IMR-90 (cell line): Measurements from ENCODE around the gene ZCCHC14. TPM values are rescaled to one million over a fixed set of nuclear protein-coding genes. Genes with fewer than 3 reads are reported as not detected.

Experiments used
- ATAC-seq: fragments of 200-7000 bp; cut with Tn5 transposase; 2 replicates; pipeline ENCODE4 v1.9.1; 2020; ENCODE audit warnings: low read depth, mild to moderate bottlenecking, moderate library complexity
- BruUV-seq: library from RNA; stranded (reverse); fragments of 400-500 nt; replicated peaks from 2 replicates; lab custom pipeline; 2021; lab: Mats Ljungman, UMichigan
- CTCF ChIA-PET: fragments of 300-600 bp; formaldehyde crosslinking; extraction: SDS; loops from one replicate; lab custom pipeline; 2021; ENCODE audit warnings: antibody characterized with exemption; lab: Yijun Ruan, JAX
- POLR2A ChIA-PET: fragments of 300-600 bp; sonication (Branson Sonifier 250); formaldehyde crosslinking; loops from one replicate; lab custom pipeline; 2022; ENCODE audit warnings: antibody characterized with exemption; ENCODE audit not compliant: unreplicated experiment; lab: Charles Lee
- DNase-seq: peaks from one replicate; pipeline ENCODE4 v3.0.0; 2013
- H2AFZ ChIP-seq: replicated peaks from 2 replicates; pipeline ENCODE3; 2013; ENCODE audit warnings: low read length, mild to moderate bottlenecking; ENCODE audit not compliant: poor library complexity
- H2AK5ac ChIP-seq: 2 replicates; pipeline ENCODE4 v1.6.1; 2013; ENCODE audit warnings: low read depth, low read length, inconsistent platforms
- H2AK9ac ChIP-seq: replicated peaks from 2 replicates; pipeline ENCODE3; 2013; ENCODE audit warnings: mild to moderate bottlenecking, low read depth, low read length, moderate library complexity; ENCODE audit not compliant: poor library complexity
- H2BK120ac ChIP-seq: 2 replicates; pipeline ENCODE4 v1.6.1; 2013; ENCODE audit warnings: low read depth, low read length, inconsistent platforms
- H2BK15ac ChIP-seq: 3 replicates; pipeline ENCODE4 v1.6.1; 2013; ENCODE audit warnings: low read depth, low read length, inconsistent platforms
- H2BK20ac ChIP-seq: 2 replicates; pipeline ENCODE4 v1.6.1; 2013; ENCODE audit warnings: low read depth, mild to moderate bottlenecking, inconsistent platforms, low read length, moderate library complexity
- H2BK5ac ChIP-seq: 2 replicates; pipeline ENCODE4 v1.6.1; 2013; ENCODE audit warnings: mild to moderate bottlenecking, low read depth, low read length, inconsistent platforms; ENCODE audit not compliant: poor library complexity, severe bottlenecking
- H3K14ac ChIP-seq: replicated peaks from 2 replicates; pipeline ENCODE4 v1.6.1; 2013; ENCODE audit warnings: low read depth, low read length, inconsistent platforms
- H3K18ac ChIP-seq: 2 replicates; pipeline ENCODE4 v1.6.1; 2013; ENCODE audit warnings: low read depth, low read length, control low read depth
- H3K23ac ChIP-seq: 2 replicates; pipeline ENCODE4 v1.6.1; 2013; ENCODE audit warnings: low read depth, low read length, inconsistent platforms
- H3K27ac ChIP-seq: 2 replicates; pipeline ENCODE4 v1.5.1; 2013; ENCODE audit warnings: mild to moderate bottlenecking, control low read depth, low read length; ENCODE audit not compliant: insufficient read depth
- H3K27me3 ChIP-seq: 2 replicates; pipeline ENCODE4 v1.6.1; 2013; ENCODE audit warnings: low read length; ENCODE audit not compliant: control insufficient read depth, insufficient read depth
- H3K36me3 ChIP-seq: 2 replicates; pipeline ENCODE4 v1.6.1; 2013; ENCODE audit warnings: low read length, mixed read lengths; ENCODE audit not compliant: control insufficient read depth, insufficient read depth
- H3K4ac ChIP-seq: 2 replicates; pipeline ENCODE4 v1.6.1; 2013; ENCODE audit warnings: low read depth, low read length, inconsistent platforms
- H3K4me1 ChIP-seq: 2 replicates; pipeline ENCODE4 v1.6.1; 2013; ENCODE audit warnings: low read length, mixed read lengths; ENCODE audit not compliant: control insufficient read depth, insufficient read depth
- H3K4me2 ChIP-seq: 2 replicates; pipeline ENCODE4 v1.6.1; 2013; ENCODE audit warnings: low read depth, mild to moderate bottlenecking, control low read depth, low read length, moderate library complexity
- H3K4me3 ChIP-seq: 2 replicates; pipeline ENCODE4 v1.5.1; 2013; ENCODE audit warnings: low read depth, mild to moderate bottlenecking, control low read depth, low read length, moderate library complexity; ENCODE audit not compliant: insufficient read depth
- H3K56ac ChIP-seq: 2 replicates; pipeline ENCODE4 v1.6.1; 2013; ENCODE audit warnings: low read length, inconsistent platforms; ENCODE audit not compliant: insufficient read depth; ENCODE audit errors: extremely low read depth
- H3K79me1 ChIP-seq, 2 experiments: 2 replicates each; pipeline ENCODE4 v1.6.1; 2013; ENCODE audit warnings: low read length in 2 of 2, inconsistent platforms in 1 of 2, low read depth in 1 of 2
- H3K9ac ChIP-seq: 2 replicates; pipeline ENCODE4 v1.6.1; 2013; ENCODE audit warnings: low read depth, low read length, control low read depth
- H3K9me1 ChIP-seq: 2 replicates; pipeline ENCODE4 v1.6.1; 2013; ENCODE audit warnings: low read length, inconsistent platforms; ENCODE audit not compliant: insufficient read depth
- H3K9me3 ChIP-seq: 2 replicates; pipeline ENCODE4 v1.6.1; 2013; ENCODE audit warnings: low read length; ENCODE audit not compliant: control insufficient read depth, insufficient read depth
- H4K20me1 ChIP-seq: 2 replicates; pipeline ENCODE4 v1.6.1; 2013; ENCODE audit warnings: low read length, inconsistent platforms; ENCODE audit not compliant: insufficient read depth
- H4K5ac ChIP-seq: 2 replicates; pipeline ENCODE4 v1.6.1; 2013; ENCODE audit warnings: mild to moderate bottlenecking, low read depth, low read length, control low read depth
- H4K8ac ChIP-seq, 2 experiments: 2 replicates each; pipeline ENCODE4 v1.6.1; 2013; ENCODE audit warnings: low read depth in 2 of 2, low read length in 2 of 2, control low read depth in 1 of 2, inconsistent platforms in 1 of 2
- H4K91ac ChIP-seq: 2 replicates; pipeline ENCODE4 v1.6.1; 2013; ENCODE audit warnings: low read depth, low read length, inconsistent platforms; ENCODE audit not compliant: insufficient read depth
- ELK1 ChIP-seq: fragments of 150-350 bp; IDR thresholded peaks from 2 replicates; pipeline ENCODE4 v1.6.1; 2016; ENCODE audit warnings: low read depth, mild to moderate bottlenecking, low read length, moderate library complexity, borderline replicate concordance
- USF2 ChIP-seq: fragments of 150-350 bp; IDR thresholded peaks from 2 replicates; pipeline ENCODE4 v1.6.1; 2017; ENCODE audit warnings: mild to moderate bottlenecking, antibody characterized with exemption, low read length, low read depth
- WGBS, 2 experiments: methylation state at CpG; one replicate each; pipeline versions ENCODE4 v1.1.5 to v1.1.7; 2013; ENCODE audit warnings: missing lambda C conversion rate in 2 of 2; ENCODE audit not compliant: insufficient read length in 1 of 2; ENCODE audit errors: extremely low coverage in 2 of 2; 5-methylcytosine and 5-hydroxymethylcytosine counted together
- dilution Hi-C: fragments of 300-500 bp; cut with HindIII; formaldehyde crosslinking; loops from one replicate; pipeline ENCODE4 v1.14.3; 2018; ENCODE audit warnings: low sequenced_read_pairs; ENCODE audit not compliant: unreplicated experiment
- in situ Hi-C: fragments of 300-500 bp; cut with MboI; formaldehyde crosslinking; loops from 3 replicates; pipeline ENCODE4 v1.14.3; 2019; ENCODE audit warnings: low sequenced_read_pairs, inconsistent platforms, mixed read lengths
- intact Hi-C: fragments of 100-400 bp; cut with micrococcal nuclease; formaldehyde crosslinking; loops from 2 replicates; pipeline ENCODE4 v1.10.0; 2022
- polyA plus RNA-seq, 3 experiments: library from polyadenylated mRNA; depleted of rRNA; stranded (reverse); fragments of >200 nt; gene quantifications; 2 replicates each; pipeline ENCODE4 v1.2.3, GENCODE V29; 2012; ENCODE audit warnings: low replicate concordance in 1 of 3
- total RNA-seq: library from RNA; depleted of rRNA; stranded (reverse); fragments of >200 nt; gene quantifications from 2 replicates; pipeline ENCODE4 v1.2.3, GENCODE V29; 2012

The ZCCHC14 gene
- total and polyA plus RNA-seq, 2 of the 4 experiments (the other 2 are of a cell fraction): 2.5 to 5.3 TPM

DNA sequence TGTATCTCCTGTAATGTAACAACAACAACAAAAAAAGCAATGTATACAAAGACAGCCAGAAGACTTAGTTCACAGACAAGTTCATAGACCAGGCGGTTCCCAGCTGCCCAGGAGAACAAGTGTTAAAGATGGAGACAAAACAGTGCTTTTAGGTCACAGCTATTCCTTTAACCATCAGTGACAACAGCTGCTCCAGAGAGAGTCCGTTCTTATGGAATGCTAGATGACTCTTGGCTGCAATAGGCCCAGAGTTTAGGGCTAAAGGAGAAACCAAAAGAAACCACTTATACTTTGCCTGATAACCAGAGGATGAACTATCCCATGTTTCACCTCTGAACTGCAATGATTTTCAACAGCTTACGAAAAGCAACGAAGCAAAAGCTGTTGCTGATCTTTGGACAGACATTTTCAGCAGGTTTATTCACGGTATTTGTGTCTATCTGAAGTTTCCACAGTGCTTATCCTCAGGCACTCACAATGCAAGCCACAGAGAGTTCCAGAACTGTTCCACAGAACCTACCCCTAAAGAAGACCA is 6.0 kb downstream of the ZCCHC14 start:
- H3K4ac ChIP-seq: no peak overlapping the region
- H2AFZ ChIP-seq: no peak overlapping the region
- no peaks in the 10 kb centered on the region for H3K9me3 ChIP-seq
- H3K14ac ChIP-seq: no peak overlapping the region; the same call in 1 of the 2 replicates
- no peak overlapping the region for H3K4me3 ChIP-seq
- BruUV-seq: no TSS peak
- H2BK5ac ChIP-seq: no peak overlapping the region
- no peak overlapping the region for H4K91ac ChIP-seq
- no peak overlapping the region for H2BK15ac ChIP-seq
- dilution Hi-C loops: no loop called here
- DNase-seq: no peak
- in situ Hi-C loops: no loop called here
- intact Hi-C loops: no loop called here
- peaks cover 78% of the 10 kb centered on the region for H4K20me1 ChIP-seq
- H3K27me3 ChIP-seq: no peaks in the 10 kb centered on the region
- H2AK5ac ChIP-seq: no peak overlapping the region
- TF ChIP-seq ELK1: no peak
- TF ChIP-seq USF2: no peak
- ChIA-PET POLR2A (no interaction called here), CTCF (no interaction called here)
- H2BK20ac ChIP-seq: no peak overlapping the region
- H2BK120ac ChIP-seq: no peak overlapping the region
- no peak overlapping the region for H3K56ac ChIP-seq
- no CpG with 5 or more reads among the region's 5 CpGs for WGBS, 2 experiments
- no peak overlapping the region for H4K8ac ChIP-seq
- H3K36me3 ChIP-seq: peaks cover 6% of the 10 kb centered on the region
- H4K5ac ChIP-seq: no peak overlapping the region
- H3K4me1 ChIP-seq: peaks cover 25% of the 10 kb centered on the region
- H3K79me1 ChIP-seq: peaks cover 27 to 79% of the 10 kb centered on the region in 2 experiments
- peak; percentile 51 for ATAC-seq
- H3K18ac ChIP-seq: no peak overlapping the region
- H3K4me2 ChIP-seq: peak overlapping the region; percentile 25; the same call in 1 of the 2 replicates
- H3K23ac ChIP-seq: 0 out of 2 replicates have a peak overlapping the region, but pooled peaks have one; percentile 26
- no peak overlapping the region for H3K9ac ChIP-seq
- H3K27ac ChIP-seq: no peak overlapping the region
- H3K9me1 ChIP-seq: peaks cover 14% of the 10 kb centered on the region
- no peak overlapping the region for H2AK9ac ChIP-seq
